HEK293T (cell line): ENCODE results near the gene BTBD17.

Source experiments
- CTCF ChIA-PET: fragments of 350-600 bp; formaldehyde crosslinking; extraction: SDS; loops from one replicate; lab custom pipeline; 2021; ENCODE audit warnings: antibody characterized with exemption, inconsistent platforms; lab: Yijun Ruan, JAX
- POLR2A ChIA-PET: fragments of 350-600 bp; formaldehyde crosslinking; extraction: SDS; loops from one replicate; lab custom pipeline; 2020; ENCODE audit warnings: antibody characterized with exemption, inconsistent platforms; lab: Yijun Ruan, JAX
- DNase-seq: peaks from one replicate; pipeline ENCODE4 v3.0.0; 2012; ENCODE audit warnings: mixed read lengths; ENCODE audit errors: extremely low spot score
- ARNT ChIP-seq: fragments of 450-650 bp; IDR thresholded peaks from 2 replicates; pipeline ENCODE4 v1.6.1; 2017; ENCODE audit warnings: mild to moderate bottlenecking
- BHLHE40 ChIP-seq: fragments of 450-650 bp; IDR thresholded peaks from 2 replicates; pipeline ENCODE4 v1.6.1; 2016; ENCODE audit warnings: mild to moderate bottlenecking, moderate library complexity, borderline replicate concordance
- CTBP1 ChIP-seq: fragments of 450-650 bp; IDR thresholded peaks from 2 replicates; pipeline ENCODE4 v1.6.1; 2016; ENCODE audit warnings: borderline replicate concordance
- ELF4 ChIP-seq: fragments of 450-650 bp; IDR thresholded peaks from 2 replicates; pipeline ENCODE4 v1.6.1; 2017; ENCODE audit warnings: antibody characterized with exemption
- FOXA1 ChIP-seq: fragments of 450-650 bp; IDR thresholded peaks from 2 replicates; pipeline ENCODE4 v1.6.1; 2016; ENCODE audit warnings: mild to moderate bottlenecking
- FOXK2 ChIP-seq: fragments of 450-650 bp; IDR thresholded peaks from 2 replicates; pipeline ENCODE4 v1.6.1; 2016; ENCODE audit warnings: mild to moderate bottlenecking
- FOXM1 ChIP-seq: fragments of 450-650 bp; IDR thresholded peaks from 2 replicates; pipeline ENCODE4 v1.6.1; 2017; ENCODE audit warnings: mild to moderate bottlenecking, borderline replicate concordance
- HDGF ChIP-seq: fragments of 450-650 bp; IDR thresholded peaks from 2 replicates; pipeline ENCODE4 v1.6.1; 2017; ENCODE audit warnings: antibody characterized with exemption, borderline replicate concordance
- L3MBTL2 ChIP-seq: fragments of 450-650 bp; conservative IDR thresholded peaks from 2 replicates; pipeline ENCODE4 v1.6.1; 2016; ENCODE audit warnings: mild to moderate bottlenecking
- LEF1 ChIP-seq: fragments of 450-650 bp; IDR thresholded peaks from 2 replicates; pipeline ENCODE4 v1.6.1; 2017; ENCODE audit warnings: mild to moderate bottlenecking, borderline replicate concordance
- NFRKB ChIP-seq: fragments of 450-650 bp; IDR thresholded peaks from 2 replicates; pipeline ENCODE4 v1.6.1; 2016; ENCODE audit warnings: mild to moderate bottlenecking, moderate library complexity
- SP1 ChIP-seq: fragments of 450-650 bp; IDR thresholded peaks from 2 replicates; pipeline ENCODE4 v1.6.1; 2017
- SUZ12 ChIP-seq: fragments of 450-650 bp; IDR thresholded peaks from 2 replicates; pipeline ENCODE4 v1.6.1; 2016; ENCODE audit warnings: mild to moderate bottlenecking
- TARDBP ChIP-seq: fragments of 450-650 bp; IDR thresholded peaks from 2 replicates; pipeline ENCODE4 v1.6.1; 2016
- ZNF384 ChIP-seq: fragments of 450-650 bp; IDR thresholded peaks from 2 replicates; pipeline ENCODE4 v1.6.1; 2016
- TF ChIP-seq, protein P1 (sequence below): fragments of 450-650 bp; IDR thresholded peaks from 2 replicates; pipeline ENCODE4 v1.6.1; 2016

The BTBD17 gene

DNA sequence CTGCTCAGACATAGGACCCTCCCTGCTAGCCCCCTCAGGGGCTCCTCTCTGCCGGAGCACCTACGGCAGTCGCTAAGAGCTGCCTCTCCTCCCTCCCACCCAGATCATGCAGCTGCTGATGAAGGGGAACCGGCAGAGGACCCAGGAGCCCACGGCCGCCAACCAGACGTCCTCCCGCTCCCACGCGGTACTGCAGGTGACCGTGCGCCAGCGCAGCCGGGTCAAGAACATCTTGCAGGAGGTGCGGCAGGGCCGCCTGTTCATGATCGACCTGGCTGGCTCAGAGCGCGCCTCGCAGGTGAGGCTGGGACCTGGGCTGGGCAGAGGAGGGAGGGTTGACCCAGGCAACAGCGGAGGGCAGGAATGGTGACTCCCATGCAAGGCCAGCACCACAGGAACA is 17.0 kb downstream of the BTBD17 start:
- ChIA-PET CTCF (interaction anchor here (1.2 kb wide), 1 partner anchor 23 kb away, joined by 6 read pairs; no protein-coding TSS in a partner anchor), POLR2A (no interaction called here)
- no peak for TF ChIP-seq HDGF
- no peak for TF ChIP-seq L3MBTL2
- no peak for TF ChIP-seq FOXK2
- TF ChIP-seq, protein P1, sequence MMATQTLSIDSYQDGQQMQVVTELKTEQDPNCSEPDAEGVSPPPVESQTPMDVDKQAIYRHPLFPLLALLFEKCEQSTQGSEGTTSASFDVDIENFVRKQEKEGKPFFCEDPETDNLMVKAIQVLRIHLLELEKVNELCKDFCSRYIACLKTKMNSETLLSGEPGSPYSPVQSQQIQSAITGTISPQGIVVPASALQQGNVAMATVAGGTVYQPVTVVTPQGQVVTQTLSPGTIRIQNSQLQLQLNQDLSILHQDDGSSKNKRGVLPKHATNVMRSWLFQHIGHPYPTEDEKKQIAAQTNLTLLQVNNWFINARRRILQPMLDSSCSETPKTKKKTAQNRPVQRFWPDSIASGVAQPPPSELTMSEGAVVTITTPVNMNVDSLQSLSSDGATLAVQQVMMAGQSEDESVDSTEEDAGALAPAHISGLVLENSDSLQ: no peak
- no peak for TF ChIP-seq BHLHE40
- no peak for TF ChIP-seq NFRKB
- no peak for TF ChIP-seq TARDBP
- TF ChIP-seq FOXA1: no peak
- TF ChIP-seq ARNT: no peak
- no peak for TF ChIP-seq CTBP1
- DNase-seq: no peak

DNA sequence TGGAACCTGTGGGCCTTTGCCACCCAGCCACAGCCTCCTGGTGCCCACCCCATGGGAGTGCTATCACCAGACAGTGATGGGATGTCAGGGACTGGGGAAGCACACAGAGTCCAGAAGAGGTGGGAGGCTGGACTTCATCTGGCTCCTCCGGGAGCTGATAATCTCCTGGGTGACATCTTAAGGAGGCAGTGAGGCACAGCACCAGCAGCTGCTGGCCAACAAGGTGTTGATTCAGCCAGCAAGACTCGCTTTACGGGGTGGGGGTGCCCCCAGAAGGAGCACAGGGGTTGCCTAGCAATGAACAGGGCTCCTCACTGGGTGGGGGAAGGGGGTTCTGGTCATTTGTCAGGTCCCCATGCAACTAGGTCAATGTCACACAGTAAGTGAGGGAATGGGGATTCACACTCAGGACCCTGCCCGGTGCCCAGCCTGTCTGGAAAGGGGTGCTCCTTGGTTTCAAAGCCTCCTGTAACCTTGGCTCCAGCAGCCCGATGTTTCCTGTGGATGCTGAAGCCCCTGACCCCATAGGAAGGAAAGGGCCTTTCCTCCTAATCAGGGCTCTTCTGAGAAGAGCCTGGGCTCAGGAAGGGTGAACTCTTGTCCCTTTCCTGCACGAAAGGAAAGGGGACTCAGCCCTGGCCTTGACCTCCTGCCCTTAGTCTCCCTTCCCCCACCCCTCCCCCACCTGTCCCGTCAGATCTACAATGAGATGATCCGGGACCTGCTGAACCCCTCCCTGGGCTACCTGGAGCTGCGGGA is 18.0 kb downstream of the BTBD17 start:
- no peak for DNase-seq
- POLR2A ChIA-PET: no interaction called here
- CTCF ChIA-PET: no interaction called here
- TF ChIP-seq ZNF384 (no peak), FOXA1 (no peak), SP1 (no peak), ELF4 (no peak), HDGF (no peak), L3MBTL2 (no peak), SUZ12 (no peak), CTBP1 (no peak), FOXM1 (no peak), BHLHE40 (no peak), NFRKB (no peak), TARDBP (no peak), FOXK2 (no peak), LEF1 (no peak), ARNT (no peak)
- TF ChIP-seq, protein P1: no peak

DNA sequence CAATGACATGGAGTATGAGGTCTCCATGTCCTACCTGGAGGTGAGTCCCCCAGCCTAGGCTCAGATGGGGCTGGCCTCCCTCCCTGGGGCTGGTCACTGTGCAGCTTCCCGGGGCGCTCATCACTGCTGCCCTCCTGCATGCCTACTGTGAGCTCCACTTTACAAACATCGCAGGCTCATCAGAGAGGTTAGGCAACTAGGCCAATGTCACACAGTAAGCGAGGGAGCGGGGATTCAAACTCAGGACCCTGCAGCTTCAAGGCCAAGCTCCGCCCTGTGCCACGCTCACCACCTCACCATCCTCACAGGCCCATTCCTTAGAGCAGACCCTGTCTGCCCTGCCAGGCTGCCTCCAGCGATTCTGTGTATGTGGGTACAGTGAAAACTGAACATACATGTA is 18.5 kb downstream of the BTBD17 start:
- POLR2A ChIA-PET: no interaction called here
- TF ChIP-seq SUZ12 (no peak), L3MBTL2 (no peak), FOXM1 (no peak), BHLHE40 (no peak), HDGF (no peak), ELF4 (no peak), TARDBP (no peak), FOXA1 (no peak), NFRKB (no peak), ARNT (no peak), ZNF384 (no peak), SP1 (no peak), CTBP1 (no peak), LEF1 (no peak), FOXK2 (no peak)
- TF ChIP-seq, protein P1: no peak
- CTCF ChIA-PET: no interaction called here

DNA sequence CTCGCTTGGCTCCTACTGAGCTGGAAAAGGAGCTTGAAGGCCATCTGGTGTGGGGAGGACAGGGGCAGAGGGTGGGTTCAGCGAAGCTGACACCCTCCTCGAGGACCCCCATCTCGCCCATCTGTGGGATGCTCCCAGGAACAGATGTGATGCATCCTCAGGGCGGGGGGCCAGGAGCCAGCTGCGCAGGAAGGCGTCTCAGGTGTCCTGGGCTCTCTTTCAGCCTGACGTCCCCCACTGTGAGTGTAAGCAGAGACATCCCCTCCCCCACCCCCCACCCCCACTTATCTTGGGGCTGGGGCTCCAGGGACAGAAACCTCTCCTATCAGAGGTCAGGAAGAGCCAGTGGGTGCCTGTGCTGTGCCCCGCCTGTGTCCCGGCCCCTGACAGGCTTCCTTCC is 19.4 kb downstream of the BTBD17 start:
- POLR2A ChIA-PET: no interaction called here
- DNase-seq: no peak
- TF ChIP-seq FOXA1: no peak
- TF ChIP-seq FOXM1: no peak
- CTCF ChIA-PET: no interaction called here

More for the DNA sequence above, 18.5 kb downstream of the BTBD17 start:
- DNase-seq: no peak

DNA sequence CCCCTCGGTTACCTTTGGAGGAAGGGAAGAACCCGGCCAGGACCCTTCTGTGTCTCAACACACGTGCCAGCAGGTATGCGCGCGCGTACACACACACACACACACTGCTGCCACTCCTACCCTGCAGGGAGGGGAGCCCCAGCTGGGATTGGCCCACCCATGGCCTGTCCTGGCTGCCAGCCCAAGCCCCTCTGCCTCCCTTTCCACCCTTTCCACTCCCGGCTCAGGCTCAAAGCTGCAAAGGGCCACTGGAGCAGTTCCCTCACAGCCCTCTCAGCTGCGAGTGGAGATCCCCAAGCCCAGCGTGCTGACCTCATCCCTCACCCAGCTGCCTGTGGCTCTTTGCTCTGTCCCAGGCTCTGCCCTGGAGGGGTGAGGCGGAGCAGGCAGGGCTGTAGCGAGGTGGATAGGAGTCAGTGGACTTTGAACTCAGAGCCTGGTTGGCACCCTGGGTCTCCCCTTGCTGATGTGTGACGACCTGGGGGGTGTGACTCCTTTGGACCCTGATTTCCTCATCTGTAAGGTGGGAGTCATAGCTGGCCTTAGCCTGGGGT is 21.1 kb downstream of the BTBD17 start:
- ChIA-PET POLR2A (no interaction called here), CTCF (interaction anchor here (0.6 kb wide), 1 partner anchor 141 kb away, joined by 3 read pairs; no protein-coding TSS in a partner anchor)
- no peak for TF ChIP-seq CTBP1
- TF ChIP-seq ARNT: no peak
- TF ChIP-seq, protein P1: no peak
- no peak for TF ChIP-seq FOXK2
- TF ChIP-seq FOXA1: no peak
- no peak for TF ChIP-seq SUZ12
- TF ChIP-seq ELF4: no peak
- no peak for TF ChIP-seq TARDBP
- TF ChIP-seq BHLHE40: no peak
- DNase-seq: no peak
